ENCODE results near the gene EXOG.

The EXOG gene

DNA sequence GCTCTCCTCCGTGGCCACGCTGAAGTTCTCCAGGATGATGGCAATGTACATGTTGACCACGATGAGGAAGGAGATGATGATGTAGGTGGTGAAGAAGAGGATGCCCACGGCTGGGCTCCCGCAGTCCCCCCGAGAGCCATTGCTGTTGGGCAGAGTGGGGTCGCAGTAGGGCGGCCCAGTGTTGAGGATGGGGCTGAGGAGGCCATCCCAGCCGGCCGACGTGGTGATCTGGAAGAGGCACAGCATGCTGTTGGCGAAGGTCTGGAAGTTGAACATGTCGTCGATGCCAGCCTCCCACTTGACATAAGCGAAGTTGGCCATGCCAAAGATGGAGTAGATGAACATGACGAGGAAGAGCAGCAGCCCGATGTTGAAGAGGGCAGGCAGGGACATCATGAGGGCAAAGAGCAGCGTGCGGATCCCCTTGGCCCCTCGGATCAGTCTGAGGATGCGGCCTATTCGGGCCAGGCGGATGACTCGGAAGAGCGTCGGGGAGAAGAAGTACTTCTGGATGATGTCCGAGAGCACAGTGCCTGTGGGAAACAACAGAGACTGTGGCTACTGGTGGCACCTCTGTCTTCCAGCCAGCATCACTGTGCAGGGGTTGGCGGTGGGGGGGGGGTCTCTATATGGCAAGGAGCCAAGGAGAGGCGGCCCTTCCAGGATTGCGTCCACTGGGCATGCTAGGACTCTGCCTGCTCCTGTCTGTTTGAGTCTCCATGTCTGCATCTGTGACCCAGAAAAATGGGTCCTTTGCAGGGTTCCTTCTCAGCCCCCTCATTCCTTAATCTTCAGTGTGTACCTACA is 55.1 kb downstream of the EXOG start:
- H3K36me3 ChIP-seq (ENCODE audit: insufficient read depth, low read length) = peaks cover 3% of the 10 kb centered on the region
- no peak overlapping the region for H3K4me2 ChIP-seq (ENCODE audit: low read length)
- H3K27me3 ChIP-seq (ENCODE audit: control insufficient read depth, insufficient read depth, low read length) = no peaks in the 10 kb centered on the region
- no peak overlapping the region for H3K9ac ChIP-seq (ENCODE audit: low read depth, low read length)
- no peak overlapping the region for H3K4me3 ChIP-seq (ENCODE audit: low read length)
- no peaks in the 10 kb centered on the region for H3K9me3 ChIP-seq (replicated peaks; ENCODE audit: low read length)
- peaks cover 6% of the 10 kb centered on the region for H3K4me1 ChIP-seq (ENCODE audit: control insufficient read depth, insufficient read depth, low read length)

DNA sequence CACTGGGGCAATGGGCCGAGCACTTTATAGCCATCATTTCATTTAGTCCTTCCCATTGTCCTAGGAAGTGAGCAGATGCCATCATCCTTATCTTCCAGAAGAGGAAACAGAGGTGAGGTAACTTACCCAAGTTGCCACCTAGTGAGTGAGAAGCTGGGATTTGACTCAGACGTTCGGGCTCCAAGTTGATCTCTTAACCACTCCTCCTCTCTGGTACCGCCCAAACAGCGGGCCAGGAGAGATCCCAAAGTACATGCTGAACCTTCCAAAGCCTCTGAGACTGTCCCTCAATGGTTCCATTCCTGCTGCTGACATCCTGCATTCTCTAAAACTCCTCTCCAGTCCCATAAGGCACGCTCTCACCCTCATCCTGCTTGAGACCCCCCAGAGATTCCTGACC is 56.2 kb downstream of the EXOG start:
- no peak overlapping the region for H3K4me2 ChIP-seq (ENCODE audit: low read length)
- H3K4me1 ChIP-seq (ENCODE audit: control insufficient read depth, insufficient read depth, low read length) = peaks cover 6% of the 10 kb centered on the region
- no peaks in the 10 kb centered on the region for H3K27me3 ChIP-seq (ENCODE audit: control insufficient read depth, insufficient read depth, low read length)
- no peak overlapping the region for H3K4me3 ChIP-seq (ENCODE audit: low read length)
- no peaks in the 10 kb centered on the region for H3K9me3 ChIP-seq (replicated peaks; ENCODE audit: low read length)
- H3K36me3 ChIP-seq (ENCODE audit: insufficient read depth, low read length) = peaks cover 3% of the 10 kb centered on the region
- no peak overlapping the region for H3K9ac ChIP-seq (ENCODE audit: low read depth, low read length)

DNA sequence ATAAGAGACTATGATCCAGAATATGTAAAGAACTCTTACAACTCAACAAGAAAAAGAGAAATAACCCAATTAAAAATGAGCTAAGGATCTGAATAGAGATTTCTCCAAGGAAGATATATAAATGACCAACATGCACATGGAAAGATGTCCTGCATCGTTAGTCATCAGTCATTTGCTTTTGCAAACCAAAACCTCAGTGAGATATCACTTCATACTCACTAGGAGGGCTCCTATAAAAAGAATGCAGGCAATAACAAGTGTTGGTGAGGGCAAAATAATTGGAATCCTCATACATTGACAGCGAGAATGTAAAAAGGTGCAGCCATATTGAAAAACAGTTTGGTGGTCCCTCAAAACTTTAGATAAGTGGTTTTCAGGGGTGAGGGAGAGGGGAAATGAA is 56.9 kb downstream of the EXOG start:
- Histone ChIP-seq H3K4me1 (ENCODE audit: control insufficient read depth, insufficient read depth, low read length) (peaks cover 6% of the 10 kb centered on the region), H3K9ac (ENCODE audit: low read depth, low read length) (no peak overlapping the region), H3K4me2 (ENCODE audit: low read length) (no peak overlapping the region), H3K9me3 (replicated peaks; ENCODE audit: low read length) (no peaks in the 10 kb centered on the region), H3K27me3 (ENCODE audit: control insufficient read depth, insufficient read depth, low read length) (no peaks in the 10 kb centered on the region), H3K4me3 (ENCODE audit: low read length) (no peak overlapping the region), H3K36me3 (ENCODE audit: insufficient read depth, low read length) (peaks cover 3% of the 10 kb centered on the region)

DNA sequence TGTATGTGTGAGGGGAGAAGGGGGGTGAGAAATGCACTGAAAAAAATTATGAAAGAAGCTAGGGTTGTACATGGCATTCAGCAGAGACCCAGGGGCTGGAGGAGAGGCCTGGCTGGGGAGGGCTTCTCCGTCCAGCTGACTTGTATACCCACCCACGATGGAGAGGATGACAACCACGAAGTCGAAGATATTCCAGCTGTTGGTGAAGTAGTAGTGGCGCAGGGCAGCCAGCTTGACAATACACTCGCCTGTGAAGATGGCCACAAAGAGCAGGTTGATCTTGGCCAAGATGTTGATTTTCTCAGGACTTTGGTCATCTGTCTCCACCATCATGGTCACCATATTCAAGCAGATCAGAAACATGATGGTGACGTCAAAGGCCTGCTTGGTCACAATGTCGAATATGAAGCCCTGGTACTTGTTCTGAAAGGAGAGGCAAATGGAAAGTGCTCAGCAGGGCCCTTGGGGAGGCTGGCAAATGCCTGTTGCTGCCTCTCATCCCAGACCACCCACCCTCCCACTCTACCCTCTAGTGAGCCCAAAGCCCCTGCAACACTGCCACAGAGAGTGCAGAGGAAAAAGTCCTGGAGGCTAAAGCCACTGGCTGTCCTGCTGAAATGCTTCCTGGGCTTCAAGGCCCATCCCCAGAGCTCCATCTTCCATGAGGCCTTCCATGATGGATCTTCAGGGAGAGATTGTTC is 58.1 kb downstream of the EXOG start:
- no peaks in the 10 kb centered on the region for H3K4me1 ChIP-seq (ENCODE audit: control insufficient read depth, insufficient read depth, low read length)
- no peak overlapping the region for H3K4me3 ChIP-seq (ENCODE audit: low read length)

DNA sequence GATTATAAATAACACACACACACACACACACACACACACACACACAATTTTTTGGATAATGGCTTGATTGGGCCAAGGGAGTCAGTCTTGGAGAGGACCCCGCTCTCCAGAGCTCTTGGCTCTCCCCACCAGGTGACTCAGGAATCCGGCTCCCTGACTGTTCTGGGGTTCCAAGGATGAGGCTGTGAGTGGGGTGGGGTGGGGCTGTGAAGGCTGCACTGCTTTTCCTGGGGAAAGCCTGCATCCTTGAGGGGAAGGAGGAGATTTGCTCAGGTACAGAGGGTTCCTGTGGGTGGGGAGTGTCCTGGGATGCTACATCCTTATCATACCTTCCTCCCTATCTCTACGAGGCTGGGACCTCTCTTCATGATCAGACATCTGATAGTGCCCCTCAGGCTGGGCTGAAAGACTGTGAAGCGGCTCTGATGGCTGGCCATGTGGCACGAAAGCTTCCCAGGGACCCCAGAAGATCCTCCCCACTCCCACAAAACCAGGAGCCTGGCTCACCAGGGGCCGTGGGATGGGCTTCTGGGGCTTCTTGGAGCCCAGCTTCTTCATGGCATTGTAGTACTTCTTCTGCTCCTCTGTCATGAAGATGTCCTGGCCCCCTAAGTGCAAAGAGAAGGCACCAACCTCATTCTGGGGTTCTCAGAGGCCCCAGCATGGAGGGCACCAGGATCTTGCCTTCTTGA is 59.2 kb downstream of the EXOG start:
- no peaks in the 10 kb centered on the region for H3K4me1 ChIP-seq (ENCODE audit: control insufficient read depth, insufficient read depth, low read length)
- peaks cover 3% of the 10 kb centered on the region for H3K36me3 ChIP-seq (ENCODE audit: insufficient read depth, low read length)
- no peak overlapping the region for H3K4me3 ChIP-seq (ENCODE audit: low read length)
- H3K4me2 ChIP-seq (ENCODE audit: low read length) = no peak overlapping the region
- H3K9me3 ChIP-seq (replicated peaks; ENCODE audit: low read length) = no peaks in the 10 kb centered on the region
- no peak overlapping the region for H3K9ac ChIP-seq (ENCODE audit: low read depth, low read length)
- no peaks in the 10 kb centered on the region for H3K27me3 ChIP-seq (ENCODE audit: control insufficient read depth, insufficient read depth, low read length)

More for the DNA sequence above, 58.1 kb downstream of the EXOG start:
- no peak overlapping the region for H3K4me2 ChIP-seq (ENCODE audit: low read length)
- H3K9me3 ChIP-seq (replicated peaks; ENCODE audit: low read length) = no peaks in the 10 kb centered on the region
- no peaks in the 10 kb centered on the region for H3K27me3 ChIP-seq (ENCODE audit: control insufficient read depth, insufficient read depth, low read length)
- no peak overlapping the region for H3K9ac ChIP-seq (ENCODE audit: low read depth, low read length)
- peaks cover 3% of the 10 kb centered on the region for H3K36me3 ChIP-seq (ENCODE audit: insufficient read depth, low read length)

DNA sequence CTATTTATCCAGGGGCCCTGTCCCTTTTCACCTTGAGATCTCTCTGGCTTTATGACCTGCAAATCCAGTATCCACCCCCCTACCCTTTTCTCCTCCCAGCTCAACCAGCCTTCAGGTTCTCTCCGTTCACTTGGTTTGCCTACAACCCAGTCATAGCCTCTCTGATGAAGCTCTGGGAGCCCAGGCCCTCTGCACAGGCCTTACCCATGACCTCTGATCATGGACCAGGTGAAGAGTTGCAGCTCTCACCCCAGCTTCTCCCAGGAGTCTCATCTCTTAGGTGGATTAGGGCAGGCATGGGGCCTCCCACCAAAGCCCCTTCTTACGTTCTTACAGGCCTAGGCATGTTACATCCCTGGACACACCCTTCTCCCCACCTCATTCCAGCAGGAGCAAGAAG is 59.8 kb downstream of the EXOG start:
- Histone ChIP-seq H3K4me2 (ENCODE audit: low read length) (no peak overlapping the region), H3K36me3 (ENCODE audit: insufficient read depth, low read length) (peaks cover 3% of the 10 kb centered on the region), H3K4me3 (ENCODE audit: low read length) (no peak overlapping the region), H3K27me3 (ENCODE audit: control insufficient read depth, insufficient read depth, low read length) (no peaks in the 10 kb centered on the region), H3K9me3 (replicated peaks; ENCODE audit: low read length) (no peaks in the 10 kb centered on the region), H3K4me1 (ENCODE audit: control insufficient read depth, insufficient read depth, low read length) (no peaks in the 10 kb centered on the region), H3K9ac (ENCODE audit: low read depth, low read length) (no peak overlapping the region)

DNA sequence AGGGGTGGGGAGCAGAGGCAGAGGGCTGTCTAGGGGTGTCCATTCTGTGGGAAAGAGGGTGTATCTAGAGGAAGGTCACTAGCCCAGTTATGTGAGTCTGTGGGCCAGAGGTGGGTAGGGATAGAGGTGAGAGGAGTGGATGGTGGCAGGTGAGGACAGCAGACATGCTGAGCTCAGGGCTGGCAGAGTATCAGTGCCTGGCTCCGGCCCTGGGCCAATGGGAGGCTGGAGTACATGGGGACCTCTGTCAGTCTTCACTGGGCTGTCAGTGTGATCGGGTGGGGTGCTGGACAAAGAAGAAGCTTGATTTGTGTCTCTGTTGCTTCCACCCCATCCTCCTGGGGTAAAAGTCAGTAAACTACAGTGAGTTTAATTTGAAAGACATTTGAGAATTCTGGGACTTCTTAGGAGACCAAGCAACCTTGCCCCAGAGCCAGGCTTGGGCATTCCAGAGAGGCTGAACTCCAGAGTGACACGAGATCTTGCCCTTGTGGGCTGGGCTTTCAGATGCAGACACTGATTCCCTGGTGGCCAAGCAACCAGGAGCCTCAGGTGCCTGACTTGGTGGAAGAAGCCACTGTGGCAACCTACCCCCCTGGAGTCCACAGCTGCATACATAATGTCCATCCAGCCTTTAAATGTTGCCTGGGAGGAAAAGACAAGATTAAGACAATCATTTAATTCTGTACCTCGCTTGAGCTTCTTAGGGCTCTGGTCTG is 60.7 kb downstream of the EXOG start:
- Histone ChIP-seq H3K36me3 (ENCODE audit: insufficient read depth, low read length) (peaks cover 3% of the 10 kb centered on the region), H3K4me2 (ENCODE audit: low read length) (no peak overlapping the region), H3K9ac (ENCODE audit: low read depth, low read length) (no peak overlapping the region), H3K27me3 (ENCODE audit: control insufficient read depth, insufficient read depth, low read length) (no peaks in the 10 kb centered on the region), H3K9me3 (replicated peaks; ENCODE audit: low read length) (no peaks in the 10 kb centered on the region), H3K4me3 (ENCODE audit: low read length) (no peak overlapping the region), H3K4me1 (ENCODE audit: control insufficient read depth, insufficient read depth, low read length) (no peaks in the 10 kb centered on the region)

DNA sequence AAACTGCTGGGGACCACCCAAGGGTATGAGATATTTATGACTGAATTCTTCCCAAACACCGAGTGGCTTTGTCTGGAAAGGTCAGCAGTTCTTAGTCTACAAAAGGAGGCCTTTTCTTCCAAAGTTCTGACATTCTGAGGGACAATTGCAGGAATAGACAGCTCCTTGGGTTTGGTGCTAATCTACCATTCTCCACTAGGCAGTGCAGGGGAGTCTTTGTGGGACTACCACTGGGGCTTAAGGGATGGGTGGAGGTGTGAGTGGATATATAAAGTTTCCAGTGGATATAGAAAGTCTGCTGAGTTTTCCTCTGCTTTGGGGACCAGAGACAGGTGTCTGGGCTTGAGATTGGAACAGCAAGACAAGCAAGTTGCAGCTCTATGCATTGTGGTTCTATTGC is 62.7 kb downstream of the EXOG start:
- Histone ChIP-seq H3K9me3 (replicated peaks; ENCODE audit: low read length) (no peaks in the 10 kb centered on the region), H3K9ac (ENCODE audit: low read depth, low read length) (no peak overlapping the region), H3K4me2 (ENCODE audit: low read length) (no peak overlapping the region), H3K4me3 (ENCODE audit: low read length) (no peak overlapping the region), H3K36me3 (ENCODE audit: insufficient read depth, low read length) (peaks cover 3% of the 10 kb centered on the region), H3K4me1 (ENCODE audit: control insufficient read depth, insufficient read depth, low read length) (no peaks in the 10 kb centered on the region), H3K27me3 (ENCODE audit: control insufficient read depth, insufficient read depth, low read length) (no peaks in the 10 kb centered on the region)

DNA sequence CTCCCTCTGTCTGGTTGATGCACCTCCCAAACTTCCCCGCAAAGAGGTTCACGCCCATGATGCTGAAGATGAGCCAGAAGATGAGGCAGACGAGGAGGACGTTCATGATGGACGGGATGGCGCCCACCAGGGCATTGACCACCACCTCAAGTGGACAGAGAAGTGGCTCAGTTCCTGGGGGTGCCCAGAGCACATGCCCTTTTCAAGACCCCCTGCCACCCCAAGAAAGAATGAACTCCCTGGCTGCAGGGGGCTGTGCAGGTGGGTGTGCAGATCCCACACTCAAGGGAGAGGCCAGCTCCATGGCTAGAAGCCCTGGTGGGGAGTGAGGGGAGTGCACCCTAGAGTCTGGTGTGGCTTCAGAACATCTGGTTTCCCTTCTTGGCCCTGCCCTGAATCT is 64.1 kb downstream of the EXOG start:
- H3K36me3 ChIP-seq (ENCODE audit: insufficient read depth, low read length) = peaks cover 3% of the 10 kb centered on the region
- no peak overlapping the region for H3K4me2 ChIP-seq (ENCODE audit: low read length)
- H3K9me3 ChIP-seq (replicated peaks; ENCODE audit: low read length) = no peaks in the 10 kb centered on the region
- H3K4me1 ChIP-seq (ENCODE audit: control insufficient read depth, insufficient read depth, low read length) = no peaks in the 10 kb centered on the region
- no peak overlapping the region for H3K4me3 ChIP-seq (ENCODE audit: low read length)
- no peaks in the 10 kb centered on the region for H3K27me3 ChIP-seq (ENCODE audit: control insufficient read depth, insufficient read depth, low read length)
- H3K9ac ChIP-seq (ENCODE audit: low read depth, low read length) = no peak overlapping the region

DNA sequence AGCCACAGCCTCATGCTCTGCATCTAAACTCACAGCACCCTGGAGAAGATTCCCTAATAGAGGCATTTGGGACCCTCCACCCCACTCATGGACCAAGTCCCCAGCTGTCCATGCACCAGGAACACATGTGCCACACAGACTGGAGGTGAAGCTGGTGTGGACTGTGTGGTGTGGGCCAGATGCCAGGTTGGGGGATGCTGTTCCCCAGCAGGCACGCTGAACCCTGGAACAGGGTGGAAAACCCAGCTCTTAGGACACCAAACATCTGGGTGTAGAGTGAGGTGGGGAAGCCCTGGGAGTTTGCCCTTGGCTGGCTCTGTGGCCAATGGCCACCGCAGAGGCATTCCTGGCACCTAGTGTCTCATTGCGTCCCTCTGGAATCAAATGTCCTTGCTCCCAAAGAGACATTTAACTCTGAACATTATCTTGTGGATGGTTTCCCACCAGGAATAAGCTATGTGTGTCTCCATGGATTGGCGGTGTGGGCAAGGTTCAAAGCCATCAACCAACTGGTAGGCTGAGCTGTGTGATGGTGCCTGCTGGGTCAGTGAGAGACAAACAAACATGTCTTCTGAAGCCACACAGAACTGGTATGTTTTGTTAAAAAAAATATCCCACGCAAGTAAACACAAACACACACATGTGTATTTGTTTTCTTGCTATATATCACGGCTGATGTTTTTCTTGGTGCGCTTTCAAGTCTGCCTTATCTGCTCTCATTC is 65.0 kb downstream of the EXOG start:
- no peak overlapping the region for H3K4me3 ChIP-seq (ENCODE audit: low read length)
- H3K27me3 ChIP-seq (ENCODE audit: control insufficient read depth, insufficient read depth, low read length) = no peaks in the 10 kb centered on the region
- H3K36me3 ChIP-seq (ENCODE audit: insufficient read depth, low read length) = no peaks in the 10 kb centered on the region
- H3K4me2 ChIP-seq (ENCODE audit: low read length) = no peak overlapping the region
- no peak overlapping the region for H3K9ac ChIP-seq (ENCODE audit: low read depth, low read length)
- H3K9me3 ChIP-seq (replicated peaks; ENCODE audit: low read length) = no peaks in the 10 kb centered on the region
- H3K4me1 ChIP-seq (ENCODE audit: control insufficient read depth, insufficient read depth, low read length) = no peaks in the 10 kb centered on the region
